GM18861 (cell line): Measurements from ENCODE around the gene NAA38.

Source experiments
- ATAC-seq: cut with Tn5 transposase; IDR thresholded peaks from one replicate; pipeline ENCODE4 v1.9.1; 2021; ENCODE audit not compliant: unreplicated experiment

NAA38 gene

GRCh38 chr17:7852919-7853690 is 4.3 kb downstream of the NAA38 start:
- no peak for ATAC-seq

- no peak for ATAC-seq
These were observed 5.1 kb downstream of the NAA38 start for GRCh38 chr17:7852262-7852670.

DNA sequence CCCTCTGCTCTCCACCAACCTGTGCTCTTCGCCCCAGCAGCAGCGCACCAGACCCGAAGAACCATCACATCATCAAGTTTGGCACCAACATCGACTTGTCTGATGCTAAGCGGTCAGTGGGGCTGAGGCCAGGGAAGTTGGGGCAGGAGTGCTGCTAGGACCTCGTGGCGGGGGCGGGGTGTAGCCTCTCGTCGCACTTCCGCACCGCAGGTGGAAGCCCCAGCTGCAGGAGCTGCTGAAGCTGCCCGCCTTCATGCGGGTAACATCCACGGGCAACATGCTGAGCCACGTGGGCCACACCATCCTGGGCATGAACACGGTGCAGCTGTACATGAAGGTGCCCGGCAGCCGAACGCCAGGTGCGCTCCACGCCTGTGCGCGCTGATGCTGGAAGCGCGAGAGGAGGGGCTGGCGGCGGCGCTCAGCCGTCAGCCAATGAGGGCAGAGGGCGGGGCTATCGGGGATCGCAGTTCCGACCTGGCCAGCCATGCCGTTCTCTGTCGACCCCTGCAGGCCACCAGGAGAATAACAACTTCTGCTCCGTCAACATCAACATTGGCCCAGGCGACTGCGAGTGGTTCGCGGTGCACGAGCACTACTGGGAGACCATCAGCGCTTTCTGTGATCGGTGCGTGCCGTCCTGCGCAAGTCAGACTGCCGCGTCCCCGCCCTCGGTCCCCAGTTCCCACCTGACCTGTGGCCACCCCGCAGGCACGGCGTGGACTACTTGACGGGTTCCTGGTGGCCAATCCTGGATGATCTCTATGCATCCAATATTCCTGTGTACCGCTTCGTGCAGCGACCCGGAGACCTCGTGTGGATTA is 5.7 kb downstream of the NAA38 start:
- peak; percentile 62 for ATAC-seq

GRCh38 chr17:7850701-7851437 is 6.5 kb downstream of the NAA38 start:
- ATAC-seq: no peak

- ATAC-seq: no peak
These were observed 7.4 kb downstream of the NAA38 start for GRCh38 chr17:7849751-7850504.

DNA sequence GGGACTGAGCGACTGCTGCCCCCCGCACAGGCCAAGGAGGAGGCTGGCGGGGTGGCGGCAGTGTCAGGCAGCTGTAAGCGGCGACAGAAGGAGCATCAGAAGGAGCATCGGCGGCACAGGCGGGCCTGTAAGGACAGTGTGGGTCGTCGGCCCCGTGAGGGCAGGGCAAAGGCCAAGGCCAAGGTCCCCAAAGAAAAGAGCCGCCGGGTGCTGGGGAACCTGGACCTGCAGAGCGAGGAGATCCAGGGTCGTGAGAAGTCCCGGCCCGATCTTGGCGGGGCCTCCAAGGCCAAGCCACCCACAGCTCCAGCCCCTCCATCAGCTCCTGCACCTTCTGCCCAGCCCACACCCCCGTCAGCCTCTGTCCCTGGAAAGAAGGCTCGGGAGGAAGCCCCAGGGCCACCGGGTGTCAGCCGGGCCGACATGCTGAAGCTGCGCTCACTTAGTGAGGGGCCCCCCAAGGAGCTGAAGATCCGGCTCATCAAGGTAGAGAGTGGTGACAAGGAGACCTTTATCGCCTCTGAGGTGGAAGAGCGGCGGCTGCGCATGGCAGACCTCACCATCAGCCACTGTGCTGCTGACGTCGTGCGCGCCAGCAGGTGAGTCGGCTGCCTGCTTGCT is 8.1 kb downstream of the NAA38 start:
- ATAC-seq: no peak

- ATAC-seq: no peak
These were observed 8.6 kb downstream of the NAA38 start for GRCh38 chr17:7848739-7849129.

GRCh38 chr17:7848131-7848579 is 9.2 kb downstream of the NAA38 start:
- ATAC-seq: no peak

GRCh38 chr17:7846765-7847661 is 10.3 kb downstream of the NAA38 start:
- no peak for ATAC-seq

GRCh38 chr17:7846063-7846735 is 11.2 kb downstream of the NAA38 start:
- no peak for ATAC-seq

GRCh38 chr17:7845359-7846062 is 11.8 kb downstream of the NAA38 start:
- no peak for ATAC-seq

DNA sequence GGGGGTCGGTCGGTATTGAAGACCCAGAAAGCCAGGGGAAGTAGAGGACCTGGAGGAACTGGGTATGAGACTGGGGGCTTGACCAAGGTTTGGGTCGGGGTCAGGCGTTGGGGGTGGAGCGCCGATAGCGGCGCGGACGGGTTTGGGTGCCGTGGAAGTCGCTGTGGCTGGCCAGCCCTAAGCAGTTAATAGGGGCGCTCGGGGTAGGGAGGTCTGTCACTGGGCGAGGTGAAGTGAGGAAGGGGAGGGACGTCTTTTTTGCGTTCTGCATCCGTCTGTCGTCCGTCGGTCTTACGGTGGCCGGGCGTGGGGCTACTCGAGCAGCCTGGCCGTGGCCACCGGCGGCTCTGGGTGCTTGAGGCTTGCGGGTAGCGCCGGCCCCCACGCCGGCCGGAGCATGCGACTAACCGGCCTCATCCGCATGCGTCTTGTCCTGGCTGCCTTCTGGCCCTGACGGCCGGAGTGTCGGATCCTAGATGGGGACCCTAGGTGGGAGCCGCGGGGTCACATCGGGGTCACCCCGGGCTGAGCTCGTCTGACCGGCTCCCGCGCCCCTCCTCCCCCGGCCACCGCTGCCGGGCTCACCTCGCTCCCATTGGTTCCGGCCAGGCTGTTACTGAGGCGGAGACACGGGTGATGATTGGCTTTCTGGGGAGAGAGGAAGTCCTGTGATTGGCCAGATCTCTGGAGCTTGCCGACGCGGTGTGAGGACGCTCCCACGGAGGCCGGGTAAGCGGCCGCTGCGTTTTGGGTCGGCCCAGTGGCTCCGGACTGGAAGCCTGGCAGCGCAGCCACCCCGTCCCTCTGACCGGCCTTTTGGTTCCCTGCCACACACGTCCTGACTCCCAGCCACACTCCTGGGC is 12.8 kb downstream of the NAA38 start:
- peak; percentile 47 for ATAC-seq

- ATAC-seq: no peak
These were observed 13.6 kb downstream of the NAA38 start for GRCh38 chr17:7843536-7844291.

DNA sequence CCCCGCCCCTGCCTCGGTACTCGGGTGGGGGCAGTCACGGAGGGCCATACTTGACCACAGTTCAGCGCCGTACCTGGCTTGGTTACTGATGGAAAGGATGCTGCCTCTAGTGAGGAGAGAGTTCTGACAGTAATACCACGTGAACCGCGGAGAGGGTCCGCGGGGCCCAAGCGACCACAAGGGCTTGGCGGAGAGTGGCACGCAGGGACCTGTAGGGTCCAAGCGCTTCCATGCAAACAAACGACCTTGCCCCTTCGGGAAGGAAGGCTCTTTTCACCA is 14.2 kb downstream of the NAA38 start:
- no peak for ATAC-seq

DNA sequence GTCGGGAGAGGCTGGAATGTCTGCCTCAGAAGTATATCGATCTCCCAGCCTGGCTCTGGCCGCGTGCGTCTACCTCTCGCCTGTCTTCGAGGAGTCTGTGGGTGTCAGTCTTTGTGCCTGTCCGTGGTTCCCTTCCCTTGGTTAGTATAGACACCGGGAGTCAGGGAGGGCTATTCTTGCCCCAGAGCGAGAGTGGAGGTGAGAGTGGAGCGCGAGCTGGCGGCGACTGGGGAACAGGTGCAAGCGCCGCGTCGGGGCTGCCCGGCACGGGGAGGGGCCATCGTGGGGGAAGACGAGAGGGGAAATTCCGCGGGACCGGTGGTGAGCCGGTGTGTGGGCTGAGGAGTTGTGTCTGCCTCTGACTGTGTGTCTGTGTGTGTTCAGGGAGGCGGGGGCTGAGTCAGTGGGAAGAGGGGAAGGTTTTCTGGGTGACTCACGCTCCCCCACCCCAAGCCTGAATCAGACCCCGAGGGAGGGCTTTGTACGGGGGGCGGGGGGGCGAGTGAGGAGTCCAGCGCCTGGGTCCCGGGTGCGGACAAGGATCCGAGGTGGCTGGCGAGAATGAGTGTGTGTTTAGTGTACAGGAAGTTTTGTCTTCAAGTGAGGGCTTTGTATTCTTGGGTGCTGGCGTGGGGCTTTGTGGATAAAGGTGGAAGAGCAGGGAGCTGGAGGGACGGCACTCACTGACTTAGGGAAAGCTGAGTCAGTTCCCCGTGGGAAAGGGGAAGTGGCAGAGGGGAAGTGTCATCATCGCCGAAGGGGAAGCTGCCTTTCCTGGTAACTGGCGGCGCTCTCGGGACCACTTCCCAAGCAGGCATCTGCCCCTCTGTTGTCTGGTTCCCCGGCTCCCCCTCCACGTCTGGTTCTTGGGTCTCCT is 14.7 kb downstream of the NAA38 start:
- ATAC-seq: peak; percentile 18

DNA sequence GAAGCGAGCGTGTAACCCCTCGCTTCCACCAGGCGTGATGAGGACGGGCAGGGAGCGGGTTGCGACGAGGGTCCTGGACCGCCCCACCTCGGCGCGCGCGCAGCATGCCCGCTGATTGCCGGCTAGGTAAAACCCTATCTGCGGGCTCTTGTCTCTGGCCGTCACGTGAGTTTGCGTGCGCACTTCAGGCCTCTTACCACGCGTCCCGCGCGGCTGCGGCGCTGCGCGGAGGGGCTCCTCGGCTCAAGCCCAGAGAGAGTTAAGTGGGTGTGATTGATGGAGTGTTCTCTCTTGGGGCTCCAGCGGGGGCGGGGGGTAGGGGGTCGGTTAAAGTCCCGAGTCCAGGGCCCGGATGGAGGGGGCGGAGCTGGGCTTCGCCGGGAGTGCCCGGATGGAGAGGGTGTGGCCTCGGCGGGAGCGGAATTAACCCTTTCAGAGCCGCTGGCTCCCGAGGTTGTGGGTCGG is 15.4 kb downstream of the NAA38 start:
- ATAC-seq: peak; percentile 10
